Keratinocyte (primary cell): Measurements from ENCODE around the gene CACNA1C.

ENCODE experiments used
- CTCF ChIP-seq, 3 experiments: IDR thresholded peaks in 1 of 3; conservative IDR thresholded peaks in 1 of 3; optimal IDR thresholded peaks in 1 of 3; 2 replicates in 2 of 3; 3 replicates in 1 of 3; pipeline versions ENCODE3 to v1.5.1; 2011; ENCODE audit warnings: low read length in 3 of 3, mild to moderate bottlenecking in 3 of 3, moderate library complexity in 2 of 3, control low read depth in 1 of 3, inconsistent platforms in 1 of 3; ENCODE audit not compliant: insufficient read depth in 2 of 3; ENCODE audit errors: extremely low read depth in 1 of 3
- EZH2 ChIP-seq: IDR thresholded peaks from one replicate; pipeline ENCODE4 v1.6.1; 2012; ENCODE audit warnings: inconsistent platforms, mild to moderate bottlenecking, low read length, moderate library complexity

- TF ChIP-seq CTCF (optimal IDR thresholded peaks at IDR 0.05 in 1 of 3, IDR thresholded peaks at IDR 0.05 in 1 of 3, conservative IDR thresholded peaks at IDR 0.05 in 1 of 3; ENCODE audit: extremely low read depth in 1 of 3, insufficient read depth in 2 of 3, low read length in 3 of 3) (no peak), EZH2 (no peak)
These were observed 514.9 kb downstream of the CACNA1C start for GRCh38 chr12:2567711-2568110.
